ENCODE data around the gene GNAI2. TPM values are rescaled to one million over a fixed set of nuclear protein-coding genes. Genes with fewer than 3 reads are reported as not detected.

The GNAI2 gene
- total RNA-seq, 1 experiment from 2014 or later, result 185 TPM

DNA sequence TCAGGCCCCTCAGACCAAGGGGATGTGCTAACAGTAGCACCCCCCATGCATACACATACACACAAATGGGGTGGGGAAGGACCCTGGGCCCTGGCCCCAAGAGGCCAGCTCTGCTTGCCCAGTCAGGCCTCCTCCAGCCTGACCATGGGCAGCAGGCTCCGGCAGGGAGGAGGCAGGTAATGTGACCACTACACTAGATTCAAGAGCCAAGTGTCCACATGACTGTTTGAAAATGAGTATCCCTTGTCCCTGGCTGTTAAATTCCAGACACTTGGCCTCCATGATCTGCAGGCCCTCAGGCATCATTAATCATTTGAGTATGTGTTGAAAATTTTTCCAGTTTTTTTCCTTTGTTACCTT lies 13.9 kb upstream of the GNAI2 start:
- TF ChIP-seq TP53 (CRISPR knock-in tag; IDR thresholded peaks at IDR 0.05) (no peak), ESRRA (CRISPR knock-in tag; IDR thresholded peaks at IDR 0.05; ENCODE audit: borderline replicate concordance) (no peak), ZNF121 (CRISPR knock-in tag; IDR thresholded peaks at IDR 0.05) (no peak)
- TF ChIP-seq, protein P1, sequence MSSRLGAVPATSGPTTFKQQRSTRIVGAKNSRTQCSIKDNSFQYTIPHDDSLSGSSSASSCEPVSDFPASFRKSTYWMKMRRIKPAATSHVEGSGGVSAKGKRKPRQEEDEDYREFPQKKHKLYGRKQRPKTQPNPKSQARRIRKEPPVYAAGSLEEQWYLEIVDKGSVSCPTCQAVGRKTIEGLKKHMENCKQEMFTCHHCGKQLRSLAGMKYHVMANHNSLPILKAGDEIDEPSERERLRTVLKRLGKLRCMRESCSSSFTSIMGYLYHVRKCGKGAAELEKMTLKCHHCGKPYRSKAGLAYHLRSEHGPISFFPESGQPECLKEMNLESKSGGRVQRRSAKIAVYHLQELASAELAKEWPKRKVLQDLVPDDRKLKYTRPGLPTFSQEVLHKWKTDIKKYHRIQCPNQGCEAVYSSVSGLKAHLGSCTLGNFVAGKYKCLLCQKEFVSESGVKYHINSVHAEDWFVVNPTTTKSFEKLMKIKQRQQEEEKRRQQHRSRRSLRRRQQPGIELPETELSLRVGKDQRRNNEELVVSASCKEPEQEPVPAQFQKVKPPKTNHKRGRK (CRISPR knock-in tag; IDR thresholded peaks at IDR 0.05; ENCODE audit: borderline replicate concordance), result no peak
- Mint-ChIP-seq H3K4me1 (peaks cover 12% of the 10 kb centered on the region), H3K27me3 (ENCODE audit: low read depth) (peaks cover 4% of the 10 kb centered on the region), H3K4me3 (no peak overlapping the region), H3K36me3 (no peaks in the 10 kb centered on the region), H3K27ac (no peak overlapping the region; the same call in 1 of the 2 replicates), H3K9me3 (no peaks in the 10 kb centered on the region)
- DNase-seq (ENCODE audit: low spot score), result no peak
- ATAC-seq, result no peak
- POLR2A ChIA-PET, result interaction anchor here (0.9 to 1.4 kb wide), 3 partner anchors 20 to 28 kb away, joined by 3 to 7 read pairs (median 4); no protein-coding TSS in a partner anchor
- CTCF ChIA-PET, result interaction anchor here (0.6 to 17.1 kb wide), 31 partner anchors 8 to 101 kb away, joined by 3 to 604 read pairs (median 6); partner anchors contain the start of genes GNAI2, GNAT1, HYAL1 and HYAL3

DNA sequence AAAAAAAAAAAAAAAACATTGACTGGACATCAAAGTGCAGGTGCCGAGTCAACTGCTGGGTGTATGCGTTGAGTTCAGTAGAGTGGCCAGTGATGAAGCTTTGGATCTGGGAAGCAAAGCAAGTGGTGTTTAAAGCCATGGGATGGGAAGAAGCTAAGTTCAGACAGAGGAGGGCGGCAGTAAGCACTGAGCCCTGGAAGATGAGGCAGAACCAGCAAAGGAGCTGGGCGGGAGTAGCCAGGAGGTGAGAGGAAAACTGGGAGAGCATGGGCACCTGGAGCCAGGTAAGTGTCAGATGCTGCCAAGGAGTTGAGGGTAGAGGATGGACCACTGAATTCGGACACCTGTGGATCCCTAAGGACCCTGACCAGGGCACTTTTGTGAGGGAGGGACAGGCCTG lies 11.4 kb upstream of the GNAI2 start:
- TF ChIP-seq, protein P2, sequence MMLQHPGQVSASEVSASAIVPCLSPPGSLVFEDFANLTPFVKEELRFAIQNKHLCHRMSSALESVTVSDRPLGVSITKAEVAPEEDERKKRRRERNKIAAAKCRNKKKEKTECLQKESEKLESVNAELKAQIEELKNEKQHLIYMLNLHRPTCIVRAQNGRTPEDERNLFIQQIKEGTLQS (CRISPR knock-in tag; conservative IDR thresholded peaks at IDR 0.05), result no peak
- TF ChIP-seq, protein P3, sequence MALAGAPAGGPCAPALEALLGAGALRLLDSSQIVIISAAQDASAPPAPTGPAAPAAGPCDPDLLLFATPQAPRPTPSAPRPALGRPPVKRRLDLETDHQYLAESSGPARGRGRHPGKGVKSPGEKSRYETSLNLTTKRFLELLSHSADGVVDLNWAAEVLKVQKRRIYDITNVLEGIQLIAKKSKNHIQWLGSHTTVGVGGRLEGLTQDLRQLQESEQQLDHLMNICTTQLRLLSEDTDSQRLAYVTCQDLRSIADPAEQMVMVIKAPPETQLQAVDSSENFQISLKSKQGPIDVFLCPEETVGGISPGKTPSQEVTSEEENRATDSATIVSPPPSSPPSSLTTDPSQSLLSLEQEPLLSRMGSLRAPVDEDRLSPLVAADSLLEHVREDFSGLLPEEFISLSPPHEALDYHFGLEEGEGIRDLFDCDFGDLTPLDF (CRISPR knock-in tag; IDR thresholded peaks at IDR 0.05), result no peak
- no peak for TF ChIP-seq ZBTB21 (CRISPR knock-in tag; IDR thresholded peaks at IDR 0.05; ENCODE audit: borderline replicate concordance)
- TF ChIP-seq, protein P4, sequence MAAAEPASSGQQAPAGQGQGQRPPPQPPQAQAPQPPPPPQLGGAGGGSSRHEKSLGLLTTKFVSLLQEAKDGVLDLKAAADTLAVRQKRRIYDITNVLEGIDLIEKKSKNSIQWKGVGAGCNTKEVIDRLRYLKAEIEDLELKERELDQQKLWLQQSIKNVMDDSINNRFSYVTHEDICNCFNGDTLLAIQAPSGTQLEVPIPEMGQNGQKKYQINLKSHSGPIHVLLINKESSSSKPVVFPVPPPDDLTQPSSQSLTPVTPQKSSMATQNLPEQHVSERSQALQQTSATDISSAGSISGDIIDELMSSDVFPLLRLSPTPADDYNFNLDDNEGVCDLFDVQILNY (CRISPR knock-in tag; IDR thresholded peaks at IDR 0.05), result no peak
- TF ChIP-seq, protein P5, sequence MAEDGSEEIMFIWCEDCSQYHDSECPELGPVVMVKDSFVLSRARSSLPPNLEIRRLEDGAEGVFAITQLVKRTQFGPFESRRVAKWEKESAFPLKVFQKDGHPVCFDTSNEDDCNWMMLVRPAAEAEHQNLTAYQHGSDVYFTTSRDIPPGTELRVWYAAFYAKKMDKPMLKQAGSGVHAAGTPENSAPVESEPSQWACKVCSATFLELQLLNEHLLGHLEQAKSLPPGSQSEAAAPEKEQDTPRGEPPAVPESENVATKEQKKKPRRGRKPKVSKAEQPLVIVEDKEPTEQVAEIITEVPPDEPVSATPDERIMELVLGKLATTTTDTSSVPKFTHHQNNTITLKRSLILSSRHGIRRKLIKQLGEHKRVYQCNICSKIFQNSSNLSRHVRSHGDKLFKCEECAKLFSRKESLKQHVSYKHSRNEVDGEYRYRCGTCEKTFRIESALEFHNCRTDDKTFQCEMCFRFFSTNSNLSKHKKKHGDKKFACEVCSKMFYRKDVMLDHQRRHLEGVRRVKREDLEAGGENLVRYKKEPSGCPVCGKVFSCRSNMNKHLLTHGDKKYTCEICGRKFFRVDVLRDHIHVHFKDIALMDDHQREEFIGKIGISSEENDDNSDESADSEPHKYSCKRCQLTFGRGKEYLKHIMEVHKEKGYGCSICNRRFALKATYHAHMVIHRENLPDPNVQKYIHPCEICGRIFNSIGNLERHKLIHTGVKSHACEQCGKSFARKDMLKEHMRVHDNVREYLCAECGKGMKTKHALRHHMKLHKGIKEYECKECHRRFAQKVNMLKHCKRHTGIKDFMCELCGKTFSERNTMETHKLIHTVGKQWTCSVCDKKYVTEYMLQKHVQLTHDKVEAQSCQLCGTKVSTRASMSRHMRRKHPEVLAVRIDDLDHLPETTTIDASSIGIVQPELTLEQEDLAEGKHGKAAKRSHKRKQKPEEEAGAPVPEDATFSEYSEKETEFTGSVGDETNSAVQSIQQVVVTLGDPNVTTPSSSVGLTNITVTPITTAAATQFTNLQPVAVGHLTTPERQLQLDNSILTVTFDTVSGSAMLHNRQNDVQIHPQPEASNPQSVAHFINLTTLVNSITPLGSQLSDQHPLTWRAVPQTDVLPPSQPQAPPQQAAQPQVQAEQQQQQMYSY (CRISPR knock-in tag; IDR thresholded peaks at IDR 0.05), result no peak
- TF ChIP-seq TCF7 (CRISPR knock-in tag; IDR thresholded peaks at IDR 0.05; ENCODE audit: low read depth), result no peak
- TF ChIP-seq, protein P6, sequence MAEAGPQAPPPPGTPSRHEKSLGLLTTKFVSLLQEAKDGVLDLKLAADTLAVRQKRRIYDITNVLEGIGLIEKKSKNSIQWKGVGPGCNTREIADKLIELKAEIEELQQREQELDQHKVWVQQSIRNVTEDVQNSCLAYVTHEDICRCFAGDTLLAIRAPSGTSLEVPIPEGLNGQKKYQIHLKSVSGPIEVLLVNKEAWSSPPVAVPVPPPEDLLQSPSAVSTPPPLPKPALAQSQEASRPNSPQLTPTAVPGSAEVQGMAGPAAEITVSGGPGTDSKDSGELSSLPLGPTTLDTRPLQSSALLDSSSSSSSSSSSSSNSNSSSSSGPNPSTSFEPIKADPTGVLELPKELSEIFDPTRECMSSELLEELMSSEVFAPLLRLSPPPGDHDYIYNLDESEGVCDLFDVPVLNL (CRISPR knock-in tag; IDR thresholded peaks at IDR 0.05; ENCODE audit: borderline replicate concordance, low read depth), result no peak
- TF ChIP-seq SOX15 (CRISPR knock-in tag; IDR thresholded peaks at IDR 0.05), result no peak
- no peak for TF ChIP-seq PRRX2 (CRISPR knock-in tag; IDR thresholded peaks at IDR 0.05)
- no peak for TF ChIP-seq ELF4 (CRISPR knock-in tag; IDR thresholded peaks at IDR 0.05; ENCODE audit: low read depth)
- H3K4me3 Mint-ChIP-seq, result no peak overlapping the region
- POLR2A ChIA-PET, result interaction anchor here (0.6 to 1.3 kb wide), 6 partner anchors 22 to 745 kb away, joined by 3 to 4 read pairs (median 4); partner anchors contain the start of gene HYAL1
- CTCF ChIA-PET, result interaction anchor here (0.7 to 17.1 kb wide), 28 partner anchors 9 to 349 kb away, joined by 3 to 604 read pairs (median 4); partner anchors contain the start of genes GNAI2, GNAT1, HYAL3 and NAA80
- DNase-seq (ENCODE audit: low spot score) (no peak), ATAC-seq (no peak)
- peaks cover 4% of the 10 kb centered on the region for H3K27me3 Mint-ChIP-seq (ENCODE audit: low read depth)
- no peak overlapping the region for H3K27ac Mint-ChIP-seq
- no peaks in the 10 kb centered on the region for H3K36me3 Mint-ChIP-seq
- H3K4me1 Mint-ChIP-seq, result peaks cover 23% of the 10 kb centered on the region
- H3K9me3 Mint-ChIP-seq, result no peaks in the 10 kb centered on the region

Measured in WTC11 (cell line).